ENCODE results near the gene DRC7.

DNA sequence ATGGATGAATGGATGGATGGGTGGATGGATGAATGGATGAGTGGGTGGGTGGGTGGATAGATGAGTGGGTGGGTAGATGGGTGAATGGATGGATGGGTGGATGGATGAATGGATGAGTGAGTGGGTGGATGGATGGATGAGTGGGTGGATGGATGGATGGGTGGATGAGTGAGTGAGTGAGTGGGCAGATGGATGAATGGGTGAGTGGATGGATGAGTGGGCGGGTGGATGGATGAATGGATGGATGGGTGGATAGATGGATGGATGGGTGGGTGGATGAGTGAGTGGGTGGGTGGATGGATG lies 34.5 kb downstream of the DRC7 start:
- TF ChIP-seq POLR2AphosphoS5 (IDR thresholded peaks at IDR 0.05; ENCODE audit: borderline replicate concordance, low read depth, low read length), result no peak
- no peak for TF ChIP-seq EZH2 (IDR thresholded peaks at IDR 0.05)
- TF ChIP-seq FOXP2 (optimal IDR thresholded peaks at IDR 0.05; ENCODE audit: control extremely low read depth, extremely low read length, insufficient read depth), result no peak
